COLO668 (cell line): ENCODE results near the gene DNAAF9.
A peak's percentile ranks its signal among the peaks of the same experiment; 100 is the strongest.

Experiments used
- DNase-seq: peaks from one replicate; lab custom pipeline; 2025; ENCODE audit not compliant: unreplicated experiment; lab: John Stamatoyannopoulos, UW

The DNAAF9 gene

GRCh38 chr20:3412600-3413392, 5.3 kb upstream of the DNAAF9 start:
- DNase-seq, result no peak

GRCh38 chr20:3410464-3410863, 3.0 kb upstream of the DNAAF9 start:
- no peak for DNase-seq

GRCh38 chr20:3409417-3409816, 1.9 kb upstream of the DNAAF9 start:
- no peak for DNase-seq

GRCh38 chr20:3407771-3408637, 535 bp upstream of the DNAAF9 start:
- DNase-seq, result peak; percentile 88

GRCh38 chr20:3406481-3407039, 909 bp downstream of the DNAAF9 start:
- DNase-seq, result peak; percentile 40

- no peak for DNase-seq
Observed at GRCh38 chr20:3405696-3406358, 1.6 kb downstream of the DNAAF9 start.

GRCh38 chr20:3405139-3405538, 2.3 kb downstream of the DNAAF9 start:
- DNase-seq, result no peak

GRCh38 chr20:3404402-3404801, 3.1 kb downstream of the DNAAF9 start:
- DNase-seq, result no peak

- DNase-seq, result no peak
Observed at GRCh38 chr20:3403741-3404140, 3.7 kb downstream of the DNAAF9 start.

GRCh38 chr20:3402453-3402852, 5.0 kb downstream of the DNAAF9 start:
- no peak for DNase-seq

- DNase-seq, result no peak
Observed at GRCh38 chr20:3400260-3401155, 7.0 kb downstream of the DNAAF9 start.

- no peak for DNase-seq
Observed at GRCh38 chr20:3398681-3399252, 8.7 kb downstream of the DNAAF9 start.

- no peak for DNase-seq
Observed at GRCh38 chr20:3396492-3396891, 11.0 kb downstream of the DNAAF9 start.

GRCh38 chr20:3392756-3393155, 14.7 kb downstream of the DNAAF9 start:
- no peak for DNase-seq

- DNase-seq, result no peak
Observed at GRCh38 chr20:3390759-3391425, 16.6 kb downstream of the DNAAF9 start.

GRCh38 chr20:3383878-3384495, 23.5 kb downstream of the DNAAF9 start:
- no peak for DNase-seq

- no peak for DNase-seq
Observed at GRCh38 chr20:3382836-3383235, 24.6 kb downstream of the DNAAF9 start.

- DNase-seq, result no peak
Observed at GRCh38 chr20:3380228-3381070, 27.0 kb downstream of the DNAAF9 start.
